Tibial nerve (tissue), 3 donors: ENCODE data around the gene GUK1.

Source experiments
- POLR2A ChIP-seq, 2 donors: fragments of 450-650 bp; IDR thresholded peaks; one replicate each; pipeline ENCODE4 v1.6.1; 2017; ENCODE audit warnings: antibody characterized with exemption in 2 of 2, mild to moderate bottlenecking in 2 of 2, moderate library complexity in 2 of 2
- TF ChIP-seq, protein P1 (sequence below), 5 experiments: fragments of 200-600 bp in 3 of 5; fragments of 450-650 bp in 2 of 5; sonication (generic) in 3 of 5; IDR thresholded peaks; one replicate each; pipeline ENCODE4 v1.5.1; 2016 to 2019; ENCODE audit warnings: antibody characterized with exemption in 5 of 5, mild to moderate bottlenecking in 3 of 5, moderate library complexity in 2 of 5

DNA sequence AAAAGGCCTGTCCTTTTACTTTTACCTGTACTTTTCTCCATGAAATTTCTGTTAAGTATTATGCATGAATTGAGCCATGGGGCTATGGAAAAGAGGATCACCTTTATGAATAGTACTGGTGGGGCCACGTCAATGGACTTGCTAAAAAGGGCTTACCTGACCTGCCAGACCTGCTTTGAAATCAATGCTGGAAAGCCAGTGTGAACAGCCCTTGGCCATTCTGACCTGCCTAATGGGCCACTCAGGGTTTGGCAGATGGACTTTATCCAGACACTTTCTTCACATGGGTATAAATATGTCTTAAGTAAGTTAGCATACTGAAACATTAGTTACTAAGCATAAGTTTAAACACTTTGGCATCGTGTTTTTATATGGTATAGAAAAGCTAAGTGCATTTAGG, 8.3 kb upstream of the GUK1 start:
- TF ChIP-seq, protein P1, sequence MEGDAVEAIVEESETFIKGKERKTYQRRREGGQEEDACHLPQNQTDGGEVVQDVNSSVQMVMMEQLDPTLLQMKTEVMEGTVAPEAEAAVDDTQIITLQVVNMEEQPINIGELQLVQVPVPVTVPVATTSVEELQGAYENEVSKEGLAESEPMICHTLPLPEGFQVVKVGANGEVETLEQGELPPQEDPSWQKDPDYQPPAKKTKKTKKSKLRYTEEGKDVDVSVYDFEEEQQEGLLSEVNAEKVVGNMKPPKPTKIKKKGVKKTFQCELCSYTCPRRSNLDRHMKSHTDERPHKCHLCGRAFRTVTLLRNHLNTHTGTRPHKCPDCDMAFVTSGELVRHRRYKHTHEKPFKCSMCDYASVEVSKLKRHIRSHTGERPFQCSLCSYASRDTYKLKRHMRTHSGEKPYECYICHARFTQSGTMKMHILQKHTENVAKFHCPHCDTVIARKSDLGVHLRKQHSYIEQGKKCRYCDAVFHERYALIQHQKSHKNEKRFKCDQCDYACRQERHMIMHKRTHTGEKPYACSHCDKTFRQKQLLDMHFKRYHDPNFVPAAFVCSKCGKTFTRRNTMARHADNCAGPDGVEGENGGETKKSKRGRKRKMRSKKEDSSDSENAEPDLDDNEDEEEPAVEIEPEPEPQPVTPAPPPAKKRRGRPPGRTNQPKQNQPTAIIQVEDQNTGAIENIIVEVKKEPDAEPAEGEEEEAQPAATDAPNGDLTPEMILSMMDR (IDR thresholded peaks at IDR 0.05) = no peak
- TF ChIP-seq POLR2A (IDR thresholded peaks at IDR 0.05) = no peak
